Measurements from ENCODE around the gene LARGE1. TPM values are rescaled to one million over a fixed set of nuclear protein-coding genes. Genes with fewer than 3 reads are reported as not detected.

Gene LARGE1
- total RNA-seq, 1 donor from 2014 or later: 0.47 TPM

DNA sequence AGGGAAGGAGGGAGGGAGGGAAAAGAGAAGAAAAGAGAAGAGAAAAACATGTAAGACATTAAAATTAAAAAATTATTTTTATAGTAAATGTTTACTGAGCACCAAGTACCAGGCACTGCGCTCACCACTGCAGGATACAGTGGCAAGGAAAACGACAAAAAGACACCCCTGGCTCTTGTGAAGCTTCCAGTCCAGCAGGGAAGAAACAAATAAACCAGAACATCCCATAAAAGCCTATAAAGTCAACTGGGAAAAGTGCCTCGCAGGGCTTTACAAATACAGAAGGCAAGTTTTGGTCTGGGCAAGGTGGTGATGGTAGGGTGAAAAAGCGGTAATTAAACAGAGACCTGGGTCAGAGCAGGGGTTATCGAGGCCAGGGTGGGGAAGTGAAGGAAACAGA lies 33.6 kb downstream of the LARGE1 start:
- intact Hi-C loops (cut with micrococcal nuclease): no loop called here
- Mint-ChIP-seq H3K4me3 (no peak overlapping the region), H3K27ac (no peak overlapping the region), H3K27me3 (no peaks in the 10 kb centered on the region), H3K36me3 (ENCODE audit: low read depth) (no peaks in the 10 kb centered on the region), H3K9me3 (no peaks in the 10 kb centered on the region), H3K4me1 (no peaks in the 10 kb centered on the region)
- DNase-seq: no peak

DNA sequence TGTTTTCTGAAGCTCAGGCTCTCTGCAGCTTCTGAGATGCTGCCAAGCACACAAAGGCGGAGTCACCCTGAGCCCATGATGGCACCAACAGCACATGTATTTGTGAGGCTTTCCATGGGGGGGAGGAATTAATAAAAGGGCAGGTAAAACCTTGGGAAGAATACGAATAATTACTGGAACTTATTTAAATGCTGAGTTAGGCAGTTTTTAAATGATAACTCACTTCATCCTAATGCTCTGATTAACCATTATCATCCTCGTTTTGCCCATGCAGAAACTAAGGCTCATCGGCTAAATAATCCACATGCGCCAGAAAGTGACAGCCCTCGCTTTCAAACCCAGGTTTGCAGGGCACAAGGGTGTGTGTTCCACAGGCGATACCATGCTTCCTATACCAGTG lies 35.4 kb downstream of the LARGE1 start:
- intact Hi-C loops (cut with micrococcal nuclease): no loop called here
- H3K27me3 Mint-ChIP-seq: no peaks in the 10 kb centered on the region
- no peaks in the 10 kb centered on the region for H3K4me1 Mint-ChIP-seq
- DNase-seq: no peak
- no peak overlapping the region for H3K27ac Mint-ChIP-seq
- H3K4me3 Mint-ChIP-seq: no peak overlapping the region
- no peaks in the 10 kb centered on the region for H3K36me3 Mint-ChIP-seq (ENCODE audit: low read depth)
- no peaks in the 10 kb centered on the region for H3K9me3 Mint-ChIP-seq

DNA sequence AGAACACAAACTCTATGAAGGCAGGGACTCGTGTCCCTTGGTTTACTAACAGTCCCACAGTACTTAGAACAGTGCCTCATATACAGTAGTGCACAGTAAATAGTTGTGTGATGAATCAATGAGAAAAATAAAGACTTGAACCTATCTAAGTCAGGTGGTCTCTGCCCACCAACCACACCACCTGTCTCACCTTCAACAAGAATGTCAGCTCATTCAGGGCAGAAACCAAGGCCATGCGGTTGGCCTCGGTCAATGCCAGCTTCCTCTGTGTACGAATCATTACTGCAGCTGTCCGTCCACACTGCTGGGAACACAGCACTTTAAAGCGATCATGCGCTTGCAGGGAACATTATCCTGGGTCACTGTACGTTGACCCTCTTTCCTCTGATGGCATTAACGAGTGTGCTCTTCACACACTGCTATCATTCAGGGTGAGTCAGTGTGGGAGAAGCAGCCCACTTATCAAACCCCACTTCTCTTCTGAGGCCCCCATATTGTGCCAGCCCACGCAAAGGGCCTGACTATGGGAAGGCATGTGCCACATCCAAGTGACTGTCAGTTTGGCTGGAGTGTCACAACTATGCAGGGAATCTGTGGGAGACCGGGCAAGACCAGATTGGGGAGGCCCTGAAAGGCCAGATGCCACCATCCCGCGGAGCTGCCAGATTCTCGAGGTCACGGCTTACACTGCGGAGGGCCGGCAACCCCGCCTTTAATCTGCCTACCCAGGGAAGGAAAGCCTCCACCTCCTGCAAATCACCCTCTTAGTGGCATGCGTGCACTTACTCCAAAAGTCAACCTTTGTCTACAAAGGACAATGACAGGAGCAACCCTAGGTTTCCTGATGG lies 36.1 kb downstream of the LARGE1 start:
- H3K4me1 Mint-ChIP-seq: no peaks in the 10 kb centered on the region
- intact Hi-C loops (cut with micrococcal nuclease): no loop called here
- H3K9me3 Mint-ChIP-seq: no peaks in the 10 kb centered on the region
- no peak overlapping the region for H3K4me3 Mint-ChIP-seq
- H3K36me3 Mint-ChIP-seq (ENCODE audit: low read depth): no peaks in the 10 kb centered on the region
- no peak for DNase-seq
- no peak overlapping the region for H3K27ac Mint-ChIP-seq
- H3K27me3 Mint-ChIP-seq: no peaks in the 10 kb centered on the region

DNA sequence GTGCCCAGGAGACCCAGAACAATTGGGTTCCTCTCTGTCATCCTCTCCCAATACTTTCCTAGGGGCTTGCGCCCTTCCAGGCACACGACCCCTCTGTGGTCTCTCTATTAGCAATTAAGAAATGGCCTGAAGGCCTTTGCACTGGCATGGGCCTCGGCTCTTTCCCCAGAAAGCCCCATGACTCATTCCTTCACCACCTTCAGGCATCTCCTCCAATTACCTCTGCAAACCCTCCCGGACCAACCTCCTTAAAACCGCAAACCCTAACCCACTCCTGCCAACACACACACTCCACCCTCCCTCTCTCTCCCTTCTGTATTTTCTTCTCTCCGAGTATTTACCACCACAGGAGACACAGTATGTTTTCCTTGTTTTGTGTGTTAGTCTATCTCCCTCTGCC lies 36.7 kb downstream of the LARGE1 start:
- intact Hi-C loops (cut with micrococcal nuclease): no loop called here
- Mint-ChIP-seq H3K27ac (no peak overlapping the region), H3K36me3 (ENCODE audit: low read depth) (no peaks in the 10 kb centered on the region), H3K4me1 (no peaks in the 10 kb centered on the region), H3K4me3 (no peak overlapping the region), H3K27me3 (no peaks in the 10 kb centered on the region), H3K9me3 (no peaks in the 10 kb centered on the region)
- no peak for DNase-seq

DNA sequence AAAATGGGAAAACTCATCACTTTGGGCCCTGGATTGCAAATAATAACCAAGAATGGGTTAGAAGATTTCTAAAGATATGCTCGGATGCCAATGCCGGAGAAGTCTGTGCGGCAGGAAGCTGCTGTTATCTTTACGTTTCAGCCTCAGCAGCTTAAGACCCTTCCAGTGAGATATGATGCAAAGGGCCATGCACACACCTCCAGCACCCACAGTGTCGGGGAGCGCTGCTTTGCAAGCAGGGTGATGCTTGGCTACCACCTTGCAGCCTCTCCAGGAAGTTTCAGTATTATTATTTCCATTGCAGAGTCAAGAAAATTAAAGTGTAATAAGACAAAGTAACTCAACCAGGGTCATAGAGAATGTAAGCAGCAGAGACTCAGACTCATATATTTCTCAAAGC lies 37.3 kb downstream of the LARGE1 start:
- DNase-seq: no peak
- Mint-ChIP-seq H3K36me3 (ENCODE audit: low read depth) (no peaks in the 10 kb centered on the region), H3K4me3 (no peak overlapping the region), H3K27me3 (no peaks in the 10 kb centered on the region), H3K27ac (no peak overlapping the region), H3K9me3 (no peaks in the 10 kb centered on the region), H3K4me1 (no peaks in the 10 kb centered on the region)
- intact Hi-C loops (cut with micrococcal nuclease): no loop called here

DNA sequence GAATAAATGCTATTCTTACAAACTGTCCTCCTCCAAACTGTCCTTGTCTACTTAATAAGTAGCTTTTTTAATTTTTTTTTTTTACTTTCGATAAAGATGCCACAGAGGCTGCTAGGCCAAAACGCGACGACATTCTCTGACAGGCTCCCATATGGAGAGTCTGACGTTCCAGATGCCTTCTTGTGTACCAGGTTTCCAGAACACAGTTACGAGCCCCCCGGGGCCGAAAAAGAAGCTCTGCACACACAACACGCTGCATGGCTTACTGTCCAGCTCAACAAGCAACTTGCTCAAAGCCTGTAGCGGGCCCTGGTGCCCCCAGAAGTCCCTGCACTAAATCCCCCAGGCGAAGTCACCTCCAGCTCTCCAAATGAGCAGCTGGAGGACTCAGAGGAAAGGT lies 39.3 kb downstream of the LARGE1 start:
- H3K36me3 Mint-ChIP-seq (ENCODE audit: low read depth): no peaks in the 10 kb centered on the region
- no peak for DNase-seq
- no peak overlapping the region for H3K4me3 Mint-ChIP-seq
- intact Hi-C loops (cut with micrococcal nuclease): no loop called here
- no peak overlapping the region for H3K27ac Mint-ChIP-seq
- no peaks in the 10 kb centered on the region for H3K9me3 Mint-ChIP-seq
- H3K4me1 Mint-ChIP-seq: no peaks in the 10 kb centered on the region
- no peaks in the 10 kb centered on the region for H3K27me3 Mint-ChIP-seq

DNA sequence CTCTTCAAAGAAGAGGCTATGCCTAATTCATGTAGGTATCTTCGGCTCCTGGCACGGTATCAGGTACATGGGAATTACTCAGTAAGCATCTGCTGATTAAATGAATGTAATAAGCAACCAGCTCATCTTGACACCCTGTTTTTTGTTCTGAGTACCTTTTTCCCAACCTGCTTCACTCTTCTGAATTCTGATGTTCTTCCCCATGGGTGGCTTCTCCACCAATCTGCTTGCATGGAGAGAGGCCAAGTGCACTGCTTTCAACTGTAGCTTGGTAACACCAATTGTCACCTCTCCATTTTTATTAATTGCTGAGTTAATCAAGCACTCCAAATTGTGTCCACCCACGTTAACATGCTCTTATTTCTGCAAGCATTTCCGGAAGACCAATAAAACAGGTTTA lies 40.5 kb downstream of the LARGE1 start:
- no peak for DNase-seq
- no peaks in the 10 kb centered on the region for H3K4me1 Mint-ChIP-seq
- H3K36me3 Mint-ChIP-seq (ENCODE audit: low read depth): no peaks in the 10 kb centered on the region
- no peaks in the 10 kb centered on the region for H3K9me3 Mint-ChIP-seq
- H3K4me3 Mint-ChIP-seq: no peak overlapping the region
- intact Hi-C loops (cut with micrococcal nuclease): no loop called here
- H3K27me3 Mint-ChIP-seq: no peaks in the 10 kb centered on the region
- no peak overlapping the region for H3K27ac Mint-ChIP-seq

DNA sequence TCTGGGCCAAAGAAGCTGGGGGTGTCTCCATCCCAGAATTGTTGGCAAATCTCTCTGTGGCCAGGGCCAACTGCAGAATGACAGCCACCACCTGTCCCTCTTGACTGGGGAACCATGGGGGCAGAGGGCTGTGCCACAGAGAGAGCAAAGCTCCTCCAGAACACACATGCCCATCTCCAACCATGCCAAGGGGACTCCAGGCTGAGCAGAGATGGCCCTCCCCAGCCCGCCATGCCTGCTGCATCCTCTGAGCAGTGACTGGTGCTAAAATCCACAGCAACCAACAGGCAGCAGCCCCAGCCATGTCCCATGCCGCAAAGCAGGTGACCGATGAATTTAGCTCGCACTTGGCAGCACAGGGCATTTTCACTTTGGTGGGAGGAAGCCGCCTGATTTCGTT lies 45.0 kb downstream of the LARGE1 start:
- H3K9me3 Mint-ChIP-seq: no peaks in the 10 kb centered on the region
- H3K27me3 Mint-ChIP-seq: no peaks in the 10 kb centered on the region

DNA sequence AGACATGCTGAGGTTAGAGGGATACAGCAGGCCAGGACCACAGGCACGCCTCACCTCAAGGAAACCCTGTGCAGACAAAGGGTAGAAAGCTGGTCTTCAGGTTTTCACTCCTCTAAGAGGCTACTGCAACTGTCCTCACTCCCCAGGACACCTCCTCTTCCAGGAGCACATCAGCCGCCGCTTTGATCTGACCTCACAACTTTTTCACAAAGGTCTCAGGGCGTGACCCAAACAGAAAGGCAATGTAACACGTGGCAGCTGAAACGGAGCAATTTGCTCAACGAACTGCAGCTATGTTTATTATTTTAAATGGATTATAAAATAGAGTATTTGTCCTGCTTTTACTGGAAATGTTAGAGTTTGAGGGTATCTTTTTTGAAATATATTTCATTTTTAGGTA lies 46.1 kb downstream of the LARGE1 start:
- DNase-seq: no peak
- Mint-ChIP-seq H3K4me3 (no peak overlapping the region), H3K4me1 (no peaks in the 10 kb centered on the region), H3K27me3 (no peaks in the 10 kb centered on the region), H3K36me3 (ENCODE audit: low read depth) (no peaks in the 10 kb centered on the region), H3K9me3 (no peaks in the 10 kb centered on the region), H3K27ac (no peak overlapping the region)
- intact Hi-C loops (cut with micrococcal nuclease): no loop called here

More for the DNA sequence above, 45.0 kb downstream of the LARGE1 start:
- Mint-ChIP-seq H3K4me3 (no peak overlapping the region), H3K4me1 (no peaks in the 10 kb centered on the region), H3K27ac (no peak overlapping the region), H3K36me3 (ENCODE audit: low read depth) (no peaks in the 10 kb centered on the region)
- intact Hi-C loops (cut with micrococcal nuclease): no loop called here
- no peak for DNase-seq

DNA sequence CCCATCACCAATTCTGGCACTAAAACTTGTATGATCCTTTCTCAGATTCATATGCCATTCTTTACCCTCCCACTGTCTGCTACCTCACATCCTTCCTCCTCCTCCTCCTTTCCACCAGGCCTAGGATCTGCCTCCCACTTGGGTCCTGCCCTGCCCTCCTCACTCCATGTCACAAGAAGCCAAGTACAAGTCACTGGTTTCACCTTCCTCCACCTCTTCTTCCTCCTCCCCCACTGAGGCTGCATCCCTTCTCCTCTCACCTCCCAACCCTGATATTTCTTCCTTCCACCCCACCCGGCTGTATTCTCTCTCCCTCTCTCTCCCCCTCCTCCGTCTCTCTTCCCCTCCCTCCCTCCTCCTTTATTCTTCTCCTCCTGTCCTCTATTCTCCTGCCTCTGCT lies 46.6 kb downstream of the LARGE1 start:
- intact Hi-C loops (cut with micrococcal nuclease): no loop called here
- Mint-ChIP-seq H3K27ac (no peak overlapping the region), H3K4me3 (no peak overlapping the region), H3K4me1 (no peaks in the 10 kb centered on the region), H3K9me3 (no peaks in the 10 kb centered on the region), H3K36me3 (ENCODE audit: low read depth) (no peaks in the 10 kb centered on the region), H3K27me3 (no peaks in the 10 kb centered on the region)
- no peak for DNase-seq

DNA sequence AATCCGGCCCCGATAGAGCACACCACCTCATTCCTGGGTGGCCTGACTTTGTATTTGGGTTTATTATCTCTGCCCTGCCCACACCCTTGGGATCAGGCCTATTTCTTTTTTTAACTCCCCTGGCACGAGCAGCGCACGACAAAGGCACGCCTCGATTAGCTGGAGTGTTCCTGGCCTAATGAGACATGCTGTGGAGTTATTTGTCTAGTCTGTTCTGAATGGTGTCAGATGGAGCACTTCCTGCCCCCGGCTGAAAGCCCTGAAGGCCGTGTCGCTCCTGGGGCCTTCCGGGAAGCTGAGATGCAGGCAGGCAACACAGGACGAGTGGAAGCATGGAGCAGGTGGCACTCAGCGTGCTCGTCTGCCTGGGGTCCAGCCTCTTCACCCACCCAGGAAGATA lies 47.1 kb downstream of the LARGE1 start:
- Mint-ChIP-seq H3K27ac (no peak overlapping the region), H3K9me3 (no peaks in the 10 kb centered on the region), H3K36me3 (ENCODE audit: low read depth) (no peaks in the 10 kb centered on the region), H3K27me3 (no peaks in the 10 kb centered on the region), H3K4me3 (no peak overlapping the region), H3K4me1 (no peaks in the 10 kb centered on the region)
- no peak for DNase-seq
- intact Hi-C loops (cut with micrococcal nuclease): no loop called here

DNA sequence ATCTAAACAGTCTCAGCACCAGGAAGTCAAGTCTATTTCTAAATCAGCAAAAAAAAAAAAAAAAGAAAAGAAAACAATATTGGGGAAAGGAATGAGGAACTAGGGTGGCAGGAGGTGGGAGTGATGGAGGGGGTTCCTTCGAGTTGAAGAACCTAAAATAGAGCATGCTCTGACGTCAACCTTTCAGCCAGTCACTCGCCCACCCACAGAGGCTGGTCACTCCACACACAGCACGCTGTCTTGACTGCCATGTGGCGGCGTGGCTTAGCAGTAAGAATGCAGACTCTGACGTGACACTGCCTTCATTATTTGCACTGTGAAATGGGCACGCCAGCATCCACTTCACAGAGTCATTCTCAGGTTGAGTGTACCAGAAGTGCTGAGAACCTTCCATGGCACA lies 48.3 kb downstream of the LARGE1 start:
- H3K27me3 Mint-ChIP-seq: no peaks in the 10 kb centered on the region
- intact Hi-C loops (cut with micrococcal nuclease): no loop called here
- no peaks in the 10 kb centered on the region for H3K36me3 Mint-ChIP-seq (ENCODE audit: low read depth)
- H3K9me3 Mint-ChIP-seq: peaks cover 5% of the 10 kb centered on the region
- H3K27ac Mint-ChIP-seq: no peak overlapping the region
- H3K4me3 Mint-ChIP-seq: no peak overlapping the region
- DNase-seq: no peak
- H3K4me1 Mint-ChIP-seq: no peaks in the 10 kb centered on the region

DNA sequence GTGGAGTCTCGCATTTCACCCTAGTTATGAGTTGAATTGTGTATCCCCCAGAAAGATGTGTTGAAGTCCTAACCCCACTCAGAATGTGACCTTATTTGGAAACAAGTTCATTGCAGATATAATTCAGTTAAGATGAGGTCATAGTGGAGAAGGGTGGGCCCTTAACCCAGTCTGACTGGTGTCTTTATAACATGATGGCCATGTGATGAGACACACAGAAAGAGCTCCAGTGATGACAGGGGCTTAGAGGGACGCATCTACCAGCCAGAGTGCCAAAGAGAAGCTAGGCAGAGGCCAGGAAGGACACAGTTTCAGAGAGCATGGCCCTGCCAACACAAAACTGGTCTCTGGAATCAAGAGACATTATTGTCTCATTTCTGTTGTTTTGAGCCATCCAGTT lies 50.3 kb downstream of the LARGE1 start:
- no peak overlapping the region for H3K4me3 Mint-ChIP-seq
- H3K27me3 Mint-ChIP-seq: no peaks in the 10 kb centered on the region

DNA sequence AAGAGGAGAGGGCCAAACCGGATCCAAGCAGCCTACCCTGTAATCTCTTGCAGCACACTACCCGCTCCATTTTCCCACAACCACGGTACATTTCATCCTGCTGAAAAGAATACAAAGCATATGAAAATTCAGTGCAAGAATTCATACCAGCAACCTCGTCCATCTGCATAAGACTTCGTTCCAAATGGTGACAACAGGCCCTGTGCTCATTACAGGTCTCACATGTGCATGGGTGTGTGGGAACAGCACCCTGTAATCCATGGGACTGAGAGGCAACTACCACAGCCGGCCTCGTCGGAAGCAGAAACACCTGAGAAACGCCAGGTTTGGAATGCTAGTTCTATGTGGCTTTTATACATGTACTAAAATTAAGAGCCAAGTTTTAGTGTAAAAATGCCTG lies 52.3 kb downstream of the LARGE1 start:
- H3K27me3 Mint-ChIP-seq: no peaks in the 10 kb centered on the region
- H3K27ac Mint-ChIP-seq: no peak overlapping the region
- no peak overlapping the region for H3K4me3 Mint-ChIP-seq
- no peaks in the 10 kb centered on the region for H3K4me1 Mint-ChIP-seq
- no peaks in the 10 kb centered on the region for H3K36me3 Mint-ChIP-seq (ENCODE audit: low read depth)
- DNase-seq: no peak
- intact Hi-C loops (cut with micrococcal nuclease): no loop called here
- peaks cover 8% of the 10 kb centered on the region for H3K9me3 Mint-ChIP-seq

More for the DNA sequence above, 50.3 kb downstream of the LARGE1 start:
- intact Hi-C loops (cut with micrococcal nuclease): no loop called here
- DNase-seq: no peak
- no peak overlapping the region for H3K27ac Mint-ChIP-seq
- H3K4me1 Mint-ChIP-seq: no peaks in the 10 kb centered on the region
- peaks cover 5% of the 10 kb centered on the region for H3K9me3 Mint-ChIP-seq
- H3K36me3 Mint-ChIP-seq (ENCODE audit: low read depth): no peaks in the 10 kb centered on the region
